ENCODE measurements around the gene DUSP1. TPM values are rescaled to one million over a fixed set of nuclear protein-coding genes. Genes with fewer than 3 reads are reported as not detected.
A peak's percentile ranks its signal among the peaks of the same experiment; 100 is the strongest.

Gene DUSP1
- total RNA-seq, 1 experiment from 2014 or later: 522 TPM

DNA sequence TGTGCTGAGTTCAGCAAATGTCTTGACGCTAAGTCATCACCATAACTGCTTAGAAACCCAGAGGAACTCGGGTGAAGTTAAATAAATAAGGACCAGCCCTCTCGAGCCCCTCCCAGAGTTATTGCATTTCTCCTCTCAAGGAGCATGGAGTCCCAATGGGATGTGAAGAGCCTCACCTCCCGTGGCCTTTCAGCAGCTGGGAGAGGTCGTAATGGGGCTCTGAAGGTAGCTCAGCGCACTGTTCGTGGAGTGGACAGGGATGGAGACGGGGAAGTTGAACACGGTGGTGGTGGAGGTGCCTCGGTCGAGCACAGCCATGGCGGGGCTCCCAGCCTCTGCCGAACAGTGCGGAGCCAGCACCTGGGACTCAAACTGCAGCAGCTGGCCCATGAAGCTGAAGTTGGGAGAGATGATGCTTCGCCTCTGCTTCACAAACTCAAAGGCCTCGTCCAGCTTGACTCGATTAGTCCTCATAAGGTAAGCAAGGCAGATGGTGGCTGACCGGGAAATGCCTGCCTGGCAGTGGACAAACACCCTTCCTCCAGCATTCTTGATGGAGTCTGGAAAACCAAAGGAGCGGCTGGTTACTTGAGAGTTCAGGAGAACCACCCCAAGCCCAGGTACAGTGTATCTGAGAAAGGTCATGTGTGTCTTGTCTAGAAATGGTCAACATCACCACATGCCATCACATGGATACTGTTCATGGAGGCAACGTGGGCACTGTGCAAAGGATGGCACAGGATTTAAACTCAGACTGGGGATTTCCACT is 2.2 kb downstream of the DUSP1 start:
- Histone ChIP-seq H3K9me3 (ENCODE audit: low read length) (no peaks in the 10 kb centered on the region), H3F3A (ENCODE audit: low read length, unreplicated experiment) (peaks cover 26% of the 10 kb centered on the region), H3K4me3 (ENCODE audit: low read length) (peak overlapping the region; percentile 90), H3K27ac (ENCODE audit: low read length) (peak overlapping the region; percentile 72), H3K36me3 (ENCODE audit: low read depth, low read length) (peaks cover 29% of the 10 kb centered on the region), H3K27me3 (ENCODE audit: low read length) (no peaks in the 10 kb centered on the region), H3K79me2 (ENCODE audit: low read length) (peaks cover 35% of the 10 kb centered on the region), H3K4me2 (ENCODE audit: low read length) (peak overlapping the region; percentile 96), H2AFZ (ENCODE audit: low read length) (no peak overlapping the region), H3K9ac (ENCODE audit: low read length) (peak overlapping the region; percentile 98), H3K9me2 (replicated peaks; ENCODE audit: low read length) (no peaks in the 10 kb centered on the region), H4K20me1 (ENCODE audit: low read length) (peaks cover 32% of the 10 kb centered on the region), H3K4me1 (ENCODE audit: insufficient read depth, low read length) (peaks cover 59% of the 10 kb centered on the region)
- no peak for ATAC-seq
- no peak for DNase-seq
- ChIA-PET POLR2A (ENCODE audit: unreplicated experiment) (no interaction called here), CTCF (interaction anchor here (2.1 kb wide), 1 partner anchor 100 kb away, joined by 6 read pairs; no protein-coding TSS in a partner anchor)
- no TSS peak for BruUV-seq (replicated peaks)
- no peak for TF ChIP-seq EZH2 (IDR thresholded peaks at IDR 0.05; ENCODE audit: low read length, unreplicated experiment)
- TF ChIP-seq, protein P1, sequence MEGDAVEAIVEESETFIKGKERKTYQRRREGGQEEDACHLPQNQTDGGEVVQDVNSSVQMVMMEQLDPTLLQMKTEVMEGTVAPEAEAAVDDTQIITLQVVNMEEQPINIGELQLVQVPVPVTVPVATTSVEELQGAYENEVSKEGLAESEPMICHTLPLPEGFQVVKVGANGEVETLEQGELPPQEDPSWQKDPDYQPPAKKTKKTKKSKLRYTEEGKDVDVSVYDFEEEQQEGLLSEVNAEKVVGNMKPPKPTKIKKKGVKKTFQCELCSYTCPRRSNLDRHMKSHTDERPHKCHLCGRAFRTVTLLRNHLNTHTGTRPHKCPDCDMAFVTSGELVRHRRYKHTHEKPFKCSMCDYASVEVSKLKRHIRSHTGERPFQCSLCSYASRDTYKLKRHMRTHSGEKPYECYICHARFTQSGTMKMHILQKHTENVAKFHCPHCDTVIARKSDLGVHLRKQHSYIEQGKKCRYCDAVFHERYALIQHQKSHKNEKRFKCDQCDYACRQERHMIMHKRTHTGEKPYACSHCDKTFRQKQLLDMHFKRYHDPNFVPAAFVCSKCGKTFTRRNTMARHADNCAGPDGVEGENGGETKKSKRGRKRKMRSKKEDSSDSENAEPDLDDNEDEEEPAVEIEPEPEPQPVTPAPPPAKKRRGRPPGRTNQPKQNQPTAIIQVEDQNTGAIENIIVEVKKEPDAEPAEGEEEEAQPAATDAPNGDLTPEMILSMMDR (conservative IDR thresholded peaks at IDR 0.05; ENCODE audit: low read depth, low read length): no peak
- TF ChIP-seq EZH2phosphoT487 (IDR thresholded peaks at IDR 0.05; ENCODE audit: borderline replicate concordance, low read length): no peak
- intact Hi-C loops (cut with micrococcal nuclease): no loop called here

GRCh38 chr5:172768098-172768572 is 2.9 kb downstream of the DUSP1 start:
- ChIA-PET CTCF (no interaction called here), POLR2A (ENCODE audit: unreplicated experiment) (no interaction called here)
- Histone ChIP-seq H3K9me3 (ENCODE audit: low read length) (no peaks in the 10 kb centered on the region), H3K4me3 (ENCODE audit: low read length) (peak overlapping the region; percentile 90), H4K20me1 (ENCODE audit: low read length) (peaks cover 32% of the 10 kb centered on the region), H3K27me3 (ENCODE audit: low read length) (no peaks in the 10 kb centered on the region), H3K4me1 (ENCODE audit: insufficient read depth, low read length) (peaks cover 52% of the 10 kb centered on the region), H3K36me3 (ENCODE audit: low read depth, low read length) (peaks cover 29% of the 10 kb centered on the region), H3K27ac (ENCODE audit: low read length) (peak overlapping the region; percentile 72; the same call in 1 of the 2 replicates), H2AFZ (ENCODE audit: low read length) (no peak overlapping the region), H3F3A (ENCODE audit: low read length, unreplicated experiment) (peaks cover 26% of the 10 kb centered on the region), H3K4me2 (ENCODE audit: low read length) (peak overlapping the region; percentile 96), H3K9ac (ENCODE audit: low read length) (peak overlapping the region; percentile 98), H3K79me2 (ENCODE audit: low read length) (peaks cover 35% of the 10 kb centered on the region), H3K9me2 (replicated peaks; ENCODE audit: low read length) (no peaks in the 10 kb centered on the region)
- TF ChIP-seq, protein P1 (conservative IDR thresholded peaks at IDR 0.05; ENCODE audit: low read depth, low read length): no peak
- no peak for TF ChIP-seq EZH2phosphoT487 (IDR thresholded peaks at IDR 0.05; ENCODE audit: borderline replicate concordance, low read length)
- no peak for TF ChIP-seq EZH2 (IDR thresholded peaks at IDR 0.05; ENCODE audit: low read length, unreplicated experiment)
- ATAC-seq (no peak), DNase-seq (no peak)
- BruUV-seq (replicated peaks): no TSS peak
- intact Hi-C loops (cut with micrococcal nuclease): no loop called here

All from PC-3 (cell line).